Panc1 (cell line): ENCODE data around the gene ZFYVE1.

Experiments used
- POLR2AphosphoS5 ChIP-seq: IDR thresholded peaks from 2 replicates; pipeline ENCODE4 v1.6.1; 2012; ENCODE audit warnings: mild to moderate bottlenecking, low read depth, low read length, moderate library complexity
- SIN3A ChIP-seq: IDR thresholded peaks from 2 replicates; pipeline ENCODE4 v1.6.1; 2012; ENCODE audit warnings: low read depth, mild to moderate bottlenecking, low read length, moderate library complexity, borderline replicate concordance; ENCODE audit not compliant: insufficient read depth
- TCF7L2 ChIP-seq: IDR thresholded peaks from 2 replicates; pipeline ENCODE4 v1.6.1; 2011; ENCODE audit warnings: mild to moderate bottlenecking, low read depth, low read length, inconsistent platforms
- TF ChIP-seq, protein P1 (sequence below): fragments of 450-650 bp; IDR thresholded peaks from 2 replicates; pipeline ENCODE4 v1.5.1; 2017; ENCODE audit warnings: mild to moderate bottlenecking
- TF ChIP-seq, protein P2 (sequence below), 2 experiments: IDR thresholded peaks; 2 replicates each; pipeline ENCODE4 v1.6.1; 2011 to 2012; ENCODE audit warnings: low read depth in 2 of 2, control low read depth in 1 of 2, low read length in 1 of 2, mild to moderate bottlenecking in 1 of 2, moderate library complexity in 1 of 2; ENCODE audit not compliant: insufficient read depth in 1 of 2

DNA sequence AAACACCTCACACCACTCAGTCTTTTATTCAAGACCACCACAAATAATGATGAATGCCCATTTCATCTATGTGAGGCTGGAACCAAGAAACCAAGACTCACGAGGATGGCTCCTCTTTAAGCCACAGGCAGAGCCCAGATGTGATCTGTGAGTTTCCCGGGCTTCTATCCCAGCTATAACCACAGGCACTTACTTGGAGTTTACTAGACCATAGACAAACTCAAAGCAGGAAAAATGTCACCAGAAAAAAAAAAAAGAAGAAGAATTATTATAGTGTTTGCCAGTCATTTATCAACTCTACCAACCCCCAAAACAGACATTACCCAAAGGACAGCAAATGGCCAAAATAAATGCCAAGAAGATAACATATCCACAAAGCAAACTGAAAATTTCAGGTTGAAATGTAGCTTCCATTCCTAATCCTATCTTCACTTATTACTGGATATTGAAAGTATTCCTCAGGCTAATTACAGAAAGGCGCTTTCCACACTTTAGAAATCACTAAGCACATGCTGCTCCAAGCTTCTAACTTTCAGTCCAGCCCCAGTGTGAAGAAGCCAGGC is 44.7 kb downstream of the ZFYVE1 start:
- TF ChIP-seq POLR2AphosphoS5 (no peak), TCF7L2 (no peak), SIN3A (no peak)
- TF ChIP-seq, protein P1, sequence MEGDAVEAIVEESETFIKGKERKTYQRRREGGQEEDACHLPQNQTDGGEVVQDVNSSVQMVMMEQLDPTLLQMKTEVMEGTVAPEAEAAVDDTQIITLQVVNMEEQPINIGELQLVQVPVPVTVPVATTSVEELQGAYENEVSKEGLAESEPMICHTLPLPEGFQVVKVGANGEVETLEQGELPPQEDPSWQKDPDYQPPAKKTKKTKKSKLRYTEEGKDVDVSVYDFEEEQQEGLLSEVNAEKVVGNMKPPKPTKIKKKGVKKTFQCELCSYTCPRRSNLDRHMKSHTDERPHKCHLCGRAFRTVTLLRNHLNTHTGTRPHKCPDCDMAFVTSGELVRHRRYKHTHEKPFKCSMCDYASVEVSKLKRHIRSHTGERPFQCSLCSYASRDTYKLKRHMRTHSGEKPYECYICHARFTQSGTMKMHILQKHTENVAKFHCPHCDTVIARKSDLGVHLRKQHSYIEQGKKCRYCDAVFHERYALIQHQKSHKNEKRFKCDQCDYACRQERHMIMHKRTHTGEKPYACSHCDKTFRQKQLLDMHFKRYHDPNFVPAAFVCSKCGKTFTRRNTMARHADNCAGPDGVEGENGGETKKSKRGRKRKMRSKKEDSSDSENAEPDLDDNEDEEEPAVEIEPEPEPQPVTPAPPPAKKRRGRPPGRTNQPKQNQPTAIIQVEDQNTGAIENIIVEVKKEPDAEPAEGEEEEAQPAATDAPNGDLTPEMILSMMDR, result no peak
- TF ChIP-seq, protein P2, sequence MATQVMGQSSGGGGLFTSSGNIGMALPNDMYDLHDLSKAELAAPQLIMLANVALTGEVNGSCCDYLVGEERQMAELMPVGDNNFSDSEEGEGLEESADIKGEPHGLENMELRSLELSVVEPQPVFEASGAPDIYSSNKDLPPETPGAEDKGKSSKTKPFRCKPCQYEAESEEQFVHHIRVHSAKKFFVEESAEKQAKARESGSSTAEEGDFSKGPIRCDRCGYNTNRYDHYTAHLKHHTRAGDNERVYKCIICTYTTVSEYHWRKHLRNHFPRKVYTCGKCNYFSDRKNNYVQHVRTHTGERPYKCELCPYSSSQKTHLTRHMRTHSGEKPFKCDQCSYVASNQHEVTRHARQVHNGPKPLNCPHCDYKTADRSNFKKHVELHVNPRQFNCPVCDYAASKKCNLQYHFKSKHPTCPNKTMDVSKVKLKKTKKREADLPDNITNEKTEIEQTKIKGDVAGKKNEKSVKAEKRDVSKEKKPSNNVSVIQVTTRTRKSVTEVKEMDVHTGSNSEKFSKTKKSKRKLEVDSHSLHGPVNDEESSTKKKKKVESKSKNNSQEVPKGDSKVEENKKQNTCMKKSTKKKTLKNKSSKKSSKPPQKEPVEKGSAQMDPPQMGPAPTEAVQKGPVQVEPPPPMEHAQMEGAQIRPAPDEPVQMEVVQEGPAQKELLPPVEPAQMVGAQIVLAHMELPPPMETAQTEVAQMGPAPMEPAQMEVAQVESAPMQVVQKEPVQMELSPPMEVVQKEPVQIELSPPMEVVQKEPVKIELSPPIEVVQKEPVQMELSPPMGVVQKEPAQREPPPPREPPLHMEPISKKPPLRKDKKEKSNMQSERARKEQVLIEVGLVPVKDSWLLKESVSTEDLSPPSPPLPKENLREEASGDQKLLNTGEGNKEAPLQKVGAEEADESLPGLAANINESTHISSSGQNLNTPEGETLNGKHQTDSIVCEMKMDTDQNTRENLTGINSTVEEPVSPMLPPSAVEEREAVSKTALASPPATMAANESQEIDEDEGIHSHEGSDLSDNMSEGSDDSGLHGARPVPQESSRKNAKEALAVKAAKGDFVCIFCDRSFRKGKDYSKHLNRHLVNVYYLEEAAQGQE (IDR thresholded peaks at IDR 0.05; ENCODE audit: insufficient read depth in 1 of 2, low read depth in 2 of 2, low read length in 1 of 2), result no peak
